ENCODE data around the gene ARIH1. TPM values are rescaled to one million over a fixed set of nuclear protein-coding genes. Genes with fewer than 3 reads are reported as not detected.

ARIH1 gene
- total RNA-seq, 1 experiment from 2014 or later, result 31.6 TPM

- no peak for DNase-seq (ENCODE audit: low read depth)
These were observed 64.8 kb downstream of the ARIH1 start for GRCh38 chr15:72538931-72539330.

- DNase-seq (ENCODE audit: low read depth), result no peak
These were observed 66.6 kb downstream of the ARIH1 start for GRCh38 chr15:72540606-72541237.

- DNase-seq (ENCODE audit: low read depth), result no peak
These were observed 67.5 kb downstream of the ARIH1 start for GRCh38 chr15:72541674-72542073.

- DNase-seq (ENCODE audit: low read depth), result no peak
These were observed 71.0 kb downstream of the ARIH1 start for GRCh38 chr15:72545156-72545555.

- DNase-seq (ENCODE audit: low read depth), result peak; percentile 91
These were observed 80.6 kb downstream of the ARIH1 start for GRCh38 chr15:72554471-72555425.

- no peak for DNase-seq (ENCODE audit: low read depth)
These were observed 85.7 kb downstream of the ARIH1 start for GRCh38 chr15:72559781-72560180.

- DNase-seq (ENCODE audit: low read depth), result no peak
These were observed 86.3 kb downstream of the ARIH1 start for GRCh38 chr15:72560458-72560857.

- no peak for DNase-seq (ENCODE audit: low read depth)
These were observed 88.3 kb downstream of the ARIH1 start for GRCh38 chr15:72562386-72562785.

GRCh38 chr15:72562878-72563277 lies 88.7 kb downstream of the ARIH1 start:
- no peak for DNase-seq (ENCODE audit: low read depth)

- no peak for DNase-seq (ENCODE audit: low read depth)
These were observed 90.0 kb downstream of the ARIH1 start for GRCh38 chr15:72564091-72564490.

- no peak for DNase-seq (ENCODE audit: low read depth)
These were observed 92.8 kb downstream of the ARIH1 start for GRCh38 chr15:72566973-72567372.

- no peak for DNase-seq (ENCODE audit: low read depth)
These were observed 95.9 kb downstream of the ARIH1 start for GRCh38 chr15:72570059-72570458.

GRCh38 chr15:72579814-72580213 lies 105.7 kb downstream of the ARIH1 start:
- DNase-seq (ENCODE audit: low read depth), result no peak

- DNase-seq (ENCODE audit: low read depth), result peak; percentile 1
These were observed 109.9 kb downstream of the ARIH1 start for GRCh38 chr15:72584006-72584405.

GRCh38 chr15:72585025-72585424 lies 110.9 kb downstream of the ARIH1 start:
- DNase-seq (ENCODE audit: low read depth), result no peak

- DNase-seq (ENCODE audit: low read depth), result peak; percentile 36
These were observed 111.4 kb downstream of the ARIH1 start for GRCh38 chr15:72585476-72586058.

GRCh38 chr15:72588096-72588495 lies 114.0 kb downstream of the ARIH1 start:
- DNase-seq (ENCODE audit: low read depth), result no peak

GRCh38 chr15:72590427-72590826 lies 116.3 kb downstream of the ARIH1 start:
- no peak for DNase-seq (ENCODE audit: low read depth)

- no peak for DNase-seq (ENCODE audit: low read depth)
These were observed 117.2 kb downstream of the ARIH1 start for GRCh38 chr15:72591361-72591760.

- DNase-seq (ENCODE audit: low read depth), result no peak
These were observed 118.0 kb downstream of the ARIH1 start for GRCh38 chr15:72592097-72592496.

GRCh38 chr15:72592676-72593075 lies 118.5 kb downstream of the ARIH1 start:
- no peak for DNase-seq (ENCODE audit: low read depth)

GRCh38 chr15:72593838-72594237 lies 119.7 kb downstream of the ARIH1 start:
- no peak for DNase-seq (ENCODE audit: low read depth)
